ENCODE results near the gene TNRC18.
"Not testable (repeated sequence)": the region's sequence is repeated elsewhere in the genome, so short reads cannot be mapped to it uniquely, and the experiment has no call there.

The TNRC18 gene

DNA sequence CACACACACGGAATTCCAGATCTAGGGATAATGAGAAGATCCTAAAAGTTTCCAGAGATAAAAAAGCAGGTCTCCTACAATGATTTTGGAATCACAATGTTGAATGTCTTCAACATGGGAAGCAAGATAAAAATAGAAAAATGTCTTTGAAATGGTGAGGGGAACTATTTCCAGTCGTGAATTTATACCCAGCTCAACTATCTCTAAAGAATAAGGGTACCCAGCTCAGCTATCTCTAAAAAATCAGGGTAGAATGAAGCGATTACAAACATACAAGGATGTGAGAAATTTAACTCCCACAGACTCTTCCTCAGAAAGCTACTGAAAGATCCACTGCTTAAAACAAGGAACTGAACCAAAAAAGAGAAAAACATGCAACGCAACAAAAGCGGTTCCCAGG lies 105.0 kb downstream of the TNRC18 start:
- ATAC-seq (replicated peaks); DNase-seq; H3K27ac Mint-ChIP-seq; H3K4me1 Mint-ChIP-seq; H3K27me3 Mint-ChIP-seq; H3K4me3 Mint-ChIP-seq: not testable (repeated sequence)
- Mint-ChIP-seq H3K9me3 (peaks cover 16 to 19% of the 10 kb centered on the region in 2 donors), H3K36me3 (peaks cover 61 to 66% of the 10 kb centered on the region in 2 donors)

DNA sequence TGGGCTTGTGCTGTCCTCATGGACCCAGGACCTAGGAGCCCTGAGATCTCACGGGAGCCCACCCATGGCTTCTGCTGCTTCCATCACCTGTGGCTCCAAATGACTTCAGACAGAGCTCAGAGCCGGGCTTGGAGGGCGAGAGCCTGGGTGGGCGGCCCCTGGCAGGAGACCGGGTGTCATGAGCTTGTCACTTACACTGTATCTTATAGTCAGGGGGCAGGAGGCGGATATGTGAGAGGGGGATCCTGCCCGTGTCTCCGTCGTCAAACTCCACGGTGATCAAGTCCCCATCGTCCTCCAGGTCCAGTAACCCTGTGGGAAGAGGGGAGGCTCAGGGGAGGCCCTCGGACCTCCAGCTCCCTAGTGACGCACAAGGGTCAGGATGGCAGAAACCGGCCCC lies 107.9 kb downstream of the TNRC18 start:
- no peak for DNase-seq
- no peak overlapping the region for H3K4me3 Mint-ChIP-seq
- H3K9me3 Mint-ChIP-seq: peaks cover 13 to 19% of the 10 kb centered on the region in 2 donors
- no peak for ATAC-seq (replicated peaks)
- peaks cover 61 to 62% of the 10 kb centered on the region in 2 donors for H3K36me3 Mint-ChIP-seq
- no peaks in the 10 kb centered on the region for H3K27me3 Mint-ChIP-seq
- no peaks in the 10 kb centered on the region for H3K4me1 Mint-ChIP-seq
- no peak overlapping the region for H3K27ac Mint-ChIP-seq

DNA sequence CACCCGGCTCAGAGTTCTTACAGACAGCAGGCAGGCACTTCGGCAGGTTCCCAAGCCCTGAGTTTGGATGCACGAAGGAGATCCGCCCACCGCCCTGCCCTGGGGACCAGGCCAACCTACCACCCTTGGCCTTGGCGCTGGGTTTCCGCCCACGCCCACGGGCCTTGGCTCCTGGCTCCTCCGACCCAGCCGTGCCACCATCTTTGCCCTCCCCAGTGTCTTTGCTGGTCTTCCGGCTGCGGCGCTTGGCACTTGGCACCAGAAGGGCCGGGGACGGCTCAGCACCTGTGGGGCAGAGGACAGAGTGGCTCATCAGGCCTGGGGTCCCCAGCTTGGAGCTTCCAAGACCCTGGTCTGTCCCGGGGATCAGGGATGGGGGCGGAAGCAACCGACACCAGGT lies 108.8 kb downstream of the TNRC18 start:
- DNase-seq: no peak
- Mint-ChIP-seq H3K27me3 (no peaks in the 10 kb centered on the region), H3K4me3 (no peak overlapping the region), H3K36me3 (peaks cover 55 to 59% of the 10 kb centered on the region in 2 donors), H3K9me3 (peaks cover 11 to 17% of the 10 kb centered on the region in 2 donors), H3K4me1 (no peaks in the 10 kb centered on the region), H3K27ac (no peak overlapping the region)
- no peak for ATAC-seq (replicated peaks)

DNA sequence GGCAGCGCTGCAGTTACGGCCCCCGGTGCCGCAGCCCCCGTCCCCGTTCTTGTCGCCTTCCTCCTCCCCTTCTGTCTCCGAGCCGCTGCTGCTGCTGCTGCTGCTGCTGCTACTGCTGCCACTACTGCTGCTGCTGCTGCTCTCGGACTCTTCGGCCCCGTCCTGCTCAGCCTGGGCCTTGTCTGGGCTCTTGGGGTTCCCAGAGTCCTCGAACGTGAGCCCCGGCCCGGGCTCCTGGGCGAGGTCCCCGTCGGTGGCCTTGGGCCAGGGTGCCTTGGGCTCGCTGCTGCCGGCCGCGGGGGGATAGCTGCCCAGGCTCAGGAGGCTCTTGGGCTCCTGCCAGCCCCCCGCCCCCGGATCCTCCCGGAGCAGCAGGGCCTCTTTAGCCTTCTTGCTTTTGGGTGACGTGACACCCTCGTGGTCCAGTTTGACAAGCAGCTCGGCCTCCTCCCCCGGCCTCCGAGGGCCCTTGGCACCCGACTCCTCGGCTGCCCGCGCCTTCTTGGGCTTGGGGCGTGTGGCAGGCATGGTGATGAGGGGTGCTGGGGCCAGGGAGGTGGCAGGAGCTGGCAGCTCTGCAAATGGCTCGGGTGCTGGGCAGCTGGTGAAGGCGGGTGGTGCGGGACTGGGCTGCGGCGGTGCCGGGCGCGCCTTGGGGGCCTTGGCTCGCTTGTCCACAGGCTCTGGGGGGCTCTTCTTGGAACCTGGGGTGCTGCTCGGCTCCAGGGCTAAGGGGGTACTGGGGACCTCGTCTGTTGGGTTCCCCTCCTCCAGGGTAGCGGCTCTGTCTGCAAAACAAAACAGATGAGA lies 110.4 kb downstream of the TNRC18 start:
- peak in 1 of 2 donors; percentile 20 for ATAC-seq (replicated peaks)
- H3K36me3 Mint-ChIP-seq: peaks cover 43 to 50% of the 10 kb centered on the region in 2 donors
- not testable (repeated sequence) for H3K4me3 Mint-ChIP-seq, H3K4me1 Mint-ChIP-seq, H3K27me3 Mint-ChIP-seq, H3K9me3 Mint-ChIP-seq, DNase-seq, H3K27ac Mint-ChIP-seq

DNA sequence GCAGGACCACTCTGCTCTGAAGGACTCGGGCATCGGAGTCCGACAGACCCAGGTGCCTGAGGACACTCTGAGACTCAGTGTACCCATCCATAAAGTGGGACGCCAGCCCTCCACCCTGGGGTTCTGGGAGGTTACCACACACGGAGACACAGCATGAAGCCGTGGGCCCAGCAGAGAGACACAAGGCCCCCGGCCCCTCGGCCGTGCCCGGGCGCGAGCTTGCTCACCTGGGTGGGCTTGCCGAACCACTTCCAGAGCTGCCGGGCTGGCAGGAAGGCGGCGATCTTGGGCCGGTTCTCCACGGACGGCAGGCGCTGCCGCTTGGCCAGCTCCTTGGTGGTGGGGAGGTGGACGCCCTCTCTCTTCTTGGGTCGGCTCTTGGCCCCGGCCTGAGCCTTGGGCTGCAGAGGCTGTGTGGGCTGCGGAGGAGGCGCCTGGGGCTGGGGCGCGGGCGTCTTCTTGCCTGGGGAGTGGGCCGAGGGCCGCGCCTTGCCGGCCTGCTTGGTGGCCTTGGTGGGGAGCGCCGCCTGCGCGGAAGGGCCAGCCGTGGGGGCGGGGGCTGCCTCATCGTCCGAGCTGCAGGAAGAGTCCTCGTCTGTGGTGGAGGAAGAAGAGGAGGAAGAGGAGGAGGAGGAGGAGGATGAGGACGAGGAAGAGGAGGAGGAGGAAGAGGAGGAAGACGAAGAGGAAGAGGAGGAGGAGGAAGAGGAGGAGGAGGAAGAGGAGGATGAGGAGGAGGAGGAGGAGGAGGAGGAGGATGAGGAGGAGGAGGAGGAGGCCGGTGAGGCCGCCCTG lies 111.2 kb downstream of the TNRC18 start:
- not testable (repeated sequence) for H3K27ac Mint-ChIP-seq; H3K9me3 Mint-ChIP-seq; DNase-seq; ATAC-seq (replicated peaks); H3K4me1 Mint-ChIP-seq; H3K4me3 Mint-ChIP-seq; H3K27me3 Mint-ChIP-seq
- peaks cover 46 to 51% of the 10 kb centered on the region in 2 donors for H3K36me3 Mint-ChIP-seq

DNA sequence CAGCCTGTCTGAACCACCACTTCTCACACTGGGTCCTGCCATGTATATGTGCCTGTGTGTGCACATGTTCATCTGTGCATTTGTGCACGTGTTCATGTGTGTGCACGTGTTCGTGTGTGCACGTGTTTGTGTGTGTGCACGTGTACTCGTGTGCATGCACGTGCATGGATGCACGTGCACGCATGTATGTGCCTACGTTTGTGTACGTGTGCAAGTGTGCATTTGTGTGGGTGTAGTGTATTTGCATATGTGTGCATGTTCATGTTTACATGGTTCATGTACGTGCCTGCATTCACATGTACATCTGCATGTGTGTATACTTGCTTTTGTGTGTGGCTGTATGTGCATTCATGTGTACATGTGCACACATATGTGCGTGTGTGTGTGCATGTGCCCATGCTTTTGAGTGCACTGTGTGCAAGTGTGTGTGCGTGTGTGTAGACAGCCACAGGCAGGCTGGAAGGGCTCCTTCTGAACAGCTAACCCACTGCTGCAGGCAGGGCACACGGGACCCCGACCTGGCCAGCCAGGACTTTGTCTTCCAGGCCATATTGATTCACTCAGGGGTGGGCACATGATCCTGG lies 112.7 kb downstream of the TNRC18 start:
- H3K4me1 Mint-ChIP-seq: no peaks in the 10 kb centered on the region
- no peak overlapping the region for H3K27ac Mint-ChIP-seq
- peaks cover 39 to 45% of the 10 kb centered on the region in 2 donors for H3K36me3 Mint-ChIP-seq
- DNase-seq (no peak), ATAC-seq (replicated peaks) (no peak)
- H3K4me3 Mint-ChIP-seq: no peak overlapping the region
- no peaks in the 10 kb centered on the region for H3K9me3 Mint-ChIP-seq
- no peaks in the 10 kb centered on the region for H3K27me3 Mint-ChIP-seq

DNA sequence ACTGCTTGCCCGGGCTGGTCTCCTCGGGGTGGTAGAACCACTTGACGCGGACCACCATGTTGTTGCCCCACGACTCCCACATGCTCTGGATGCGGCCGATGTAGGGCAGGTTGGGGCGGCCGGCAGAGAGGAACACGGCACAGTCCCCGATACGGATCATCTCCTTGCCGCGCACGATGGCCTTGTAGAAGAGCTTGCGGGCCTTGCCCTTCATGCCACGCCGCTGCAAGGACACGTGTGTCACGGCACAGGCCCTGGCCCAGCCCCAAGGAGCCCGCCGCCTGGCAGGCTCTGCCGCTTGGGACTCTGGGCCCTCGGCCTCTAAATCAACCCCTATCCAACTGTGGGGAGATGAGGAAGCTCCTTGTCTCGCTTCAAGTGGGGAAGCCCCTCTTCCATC lies 114.5 kb downstream of the TNRC18 start:
- Mint-ChIP-seq H3K27ac (no peak overlapping the region), H3K9me3 (no peaks in the 10 kb centered on the region), H3K27me3 (no peaks in the 10 kb centered on the region), H3K36me3 (peaks cover 35 to 38% of the 10 kb centered on the region in 2 donors), H3K4me3 (no peak overlapping the region), H3K4me1 (no peaks in the 10 kb centered on the region)
- ATAC-seq (replicated peaks) (no peak), DNase-seq (no peak)

DNA sequence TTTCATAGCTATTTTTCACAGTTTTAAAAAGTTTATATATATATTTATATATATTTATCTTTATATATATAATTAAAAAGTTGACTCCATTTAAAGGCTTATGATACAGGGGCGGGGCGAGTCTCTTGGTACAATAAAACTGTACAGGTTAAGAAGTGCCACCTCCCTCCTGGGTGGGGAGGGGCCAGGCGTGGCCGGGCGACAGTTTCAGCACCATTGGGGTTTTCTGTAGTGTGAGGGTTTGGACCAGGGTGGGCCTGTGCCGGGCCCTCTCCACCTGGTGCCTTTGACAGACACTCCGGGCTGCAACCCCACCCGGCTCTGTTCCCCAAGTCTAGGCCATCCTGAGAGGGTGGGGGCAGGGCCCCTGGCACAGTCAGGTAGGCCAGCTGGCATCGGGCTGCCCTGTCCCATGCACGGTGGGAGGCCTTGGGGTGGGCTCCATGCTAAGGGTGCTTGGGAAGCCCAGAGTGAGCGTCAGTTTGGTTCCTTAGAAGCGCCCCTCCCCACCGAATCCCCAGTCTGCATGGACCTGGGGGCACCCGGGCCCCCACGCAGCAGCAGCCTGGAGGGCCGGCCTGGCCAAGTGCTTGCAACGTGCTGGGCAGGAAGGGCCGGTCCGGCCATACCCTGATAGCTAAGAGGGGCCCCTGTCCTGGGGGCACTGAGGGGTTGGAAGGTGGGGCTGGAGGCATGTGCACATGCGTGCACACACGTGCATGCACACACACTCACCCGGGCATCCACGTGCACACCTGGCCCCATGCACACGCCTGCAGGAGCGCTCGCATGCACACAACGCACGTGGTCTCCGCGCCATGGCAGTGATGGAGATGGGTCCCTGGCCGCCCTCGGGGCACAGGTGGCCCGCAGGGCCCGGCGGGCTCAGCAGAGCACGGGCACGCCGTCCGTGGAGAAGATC lies 116.2 kb downstream of the TNRC18 start:
- H3K27me3 Mint-ChIP-seq; DNase-seq; H3K9me3 Mint-ChIP-seq; H3K4me1 Mint-ChIP-seq; H3K27ac Mint-ChIP-seq; H3K4me3 Mint-ChIP-seq; ATAC-seq (replicated peaks): not testable (repeated sequence)
- H3K36me3 Mint-ChIP-seq: peaks cover 33 to 35% of the 10 kb centered on the region in 2 donors

DNA sequence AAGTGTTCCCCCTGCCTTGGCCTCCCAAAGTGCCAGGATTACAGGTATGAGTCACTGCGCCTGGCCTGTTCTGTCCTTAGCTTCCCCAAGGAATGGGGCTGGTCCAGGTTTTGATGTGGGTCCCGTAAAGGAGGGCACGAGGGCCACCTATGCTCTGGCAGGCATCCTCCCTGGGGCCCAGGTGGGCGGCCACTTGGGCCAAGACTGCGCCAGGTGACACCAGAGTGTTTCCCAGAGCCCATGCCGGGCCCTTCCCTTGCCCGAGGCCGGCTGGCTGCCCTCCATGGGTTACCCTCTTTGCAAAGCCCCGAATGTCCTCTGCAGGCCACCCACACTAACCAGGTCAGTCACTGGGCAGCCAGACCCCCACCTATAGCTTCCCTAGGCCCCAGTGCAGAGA lies 118.6 kb downstream of the TNRC18 start:
- not testable (repeated sequence) for ATAC-seq (replicated peaks); H3K27ac Mint-ChIP-seq; H3K4me1 Mint-ChIP-seq; H3K9me3 Mint-ChIP-seq; DNase-seq; H3K4me3 Mint-ChIP-seq
- peaks cover 14 to 16% of the 10 kb centered on the region in 2 donors for H3K36me3 Mint-ChIP-seq
- H3K27me3 Mint-ChIP-seq: peaks cover 17 to 23% of the 10 kb centered on the region in 2 donors

DNA sequence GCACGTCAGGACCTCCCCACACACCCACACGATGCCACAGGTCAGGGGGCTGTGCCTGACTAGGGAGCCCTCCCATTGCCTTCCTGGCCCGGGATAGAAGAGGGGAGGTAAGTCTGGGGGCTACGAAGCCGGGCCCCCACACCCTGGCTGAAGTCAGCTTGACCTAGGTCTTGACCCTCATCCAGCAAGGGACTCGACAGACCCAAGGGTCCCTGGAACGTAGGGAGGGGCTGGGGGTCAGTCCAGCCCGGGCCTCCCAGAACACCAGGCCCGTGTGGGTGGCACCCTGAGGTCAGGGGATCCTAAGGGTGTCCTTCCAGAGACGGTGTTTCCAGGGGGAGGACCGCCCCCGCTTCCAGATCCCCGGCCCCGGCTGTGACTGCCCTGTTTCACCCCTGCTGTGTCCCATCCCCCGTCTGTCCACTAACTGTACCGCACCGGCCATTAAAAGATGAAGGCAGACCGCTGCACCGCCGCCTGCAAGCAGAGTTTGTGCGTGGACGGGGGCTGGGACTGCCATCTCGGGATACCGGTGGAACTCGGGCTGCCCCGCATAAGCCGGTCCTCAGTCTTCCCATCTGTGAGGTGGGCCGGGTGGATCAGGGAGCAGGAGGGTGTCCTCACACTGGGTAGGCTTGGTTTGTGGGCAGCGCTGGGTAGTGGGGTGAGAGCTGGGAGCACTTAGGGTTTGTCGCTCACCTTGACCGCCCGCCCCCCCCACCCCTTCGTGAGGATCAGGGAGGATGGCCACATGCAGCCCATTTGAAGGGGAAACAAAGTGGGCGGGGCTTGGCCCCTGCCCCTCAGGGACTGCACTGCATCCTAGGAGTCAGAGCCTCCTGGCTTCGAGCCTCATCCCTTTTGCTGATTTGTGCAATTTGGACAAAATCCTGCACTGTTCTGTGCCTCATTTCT lies 119.8 kb downstream of the TNRC18 start:
- DNase-seq (no peak), ATAC-seq (replicated peaks) (no peak)
- Mint-ChIP-seq H3K27ac (no peak overlapping the region), H3K27me3 (peaks cover 25 to 32% of the 10 kb centered on the region in 2 donors), H3K36me3 (peaks cover 11 to 16% of the 10 kb centered on the region in 2 donors), H3K9me3 (no peaks in the 10 kb centered on the region), H3K4me1 (no peaks in the 10 kb centered on the region), H3K4me3 (no peak overlapping the region)

DNA sequence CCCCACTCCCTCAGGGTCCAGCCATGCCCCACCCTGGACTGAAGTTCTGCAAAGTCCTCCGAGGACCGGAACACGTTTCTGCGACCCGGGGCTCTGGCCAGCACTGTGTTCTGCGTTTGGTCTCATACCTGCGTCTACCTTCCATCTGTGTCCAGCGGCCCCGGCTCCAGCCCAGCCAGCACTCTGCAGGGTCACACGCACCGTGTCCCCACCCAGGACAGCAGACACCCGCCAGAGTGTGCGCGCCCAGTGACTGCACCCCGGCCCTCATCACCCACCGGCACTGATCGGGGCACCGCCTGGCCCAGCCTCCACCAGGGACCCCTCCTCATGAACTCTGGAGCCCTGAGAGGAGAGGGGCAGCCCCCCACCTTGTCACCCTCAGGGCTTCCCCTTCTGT lies 120.6 kb downstream of the TNRC18 start:
- Mint-ChIP-seq H3K9me3 (no peaks in the 10 kb centered on the region), H3K27me3 (peaks cover 31 to 39% of the 10 kb centered on the region in 2 donors), H3K27ac (peak overlapping the region; percentile 51), H3K4me3 (no peak overlapping the region), H3K36me3 (peaks cover 8 to 11% of the 10 kb centered on the region in 2 donors), H3K4me1 (peaks cover 3% of the 10 kb centered on the region in 2 donors)
- DNase-seq: no peak
- no peak for ATAC-seq (replicated peaks)

DNA sequence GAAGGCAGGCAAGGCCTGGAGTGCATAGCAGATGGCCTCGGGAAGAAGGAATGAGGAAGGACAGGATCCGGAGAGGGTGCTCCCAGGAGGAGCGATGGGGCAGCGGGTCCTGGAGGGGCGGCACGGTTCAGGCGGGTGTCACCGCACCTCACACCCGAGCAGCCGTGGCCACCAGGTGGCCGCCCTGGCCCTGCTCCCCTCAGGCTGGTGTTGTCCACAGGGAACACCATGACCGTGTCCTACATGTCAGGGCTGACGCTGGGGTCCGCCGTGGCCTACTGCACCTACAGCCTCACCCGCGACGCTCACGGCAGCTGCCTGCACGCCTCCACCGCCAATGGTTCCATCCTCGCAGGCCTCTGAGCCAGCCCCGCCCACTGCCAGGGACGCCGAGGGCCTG lies 121.1 kb downstream of the TNRC18 start:
- peaks cover 36 to 44% of the 10 kb centered on the region in 2 donors for H3K27me3 Mint-ChIP-seq
- no peak overlapping the region for H3K27ac Mint-ChIP-seq
- H3K4me1 Mint-ChIP-seq: peaks cover 4 to 5% of the 10 kb centered on the region in 2 donors
- DNase-seq (no peak), ATAC-seq (replicated peaks) (no peak)
- H3K4me3 Mint-ChIP-seq: no peak overlapping the region
- H3K36me3 Mint-ChIP-seq: peaks cover 4 to 7% of the 10 kb centered on the region in 2 donors
- no peaks in the 10 kb centered on the region for H3K9me3 Mint-ChIP-seq

DNA sequence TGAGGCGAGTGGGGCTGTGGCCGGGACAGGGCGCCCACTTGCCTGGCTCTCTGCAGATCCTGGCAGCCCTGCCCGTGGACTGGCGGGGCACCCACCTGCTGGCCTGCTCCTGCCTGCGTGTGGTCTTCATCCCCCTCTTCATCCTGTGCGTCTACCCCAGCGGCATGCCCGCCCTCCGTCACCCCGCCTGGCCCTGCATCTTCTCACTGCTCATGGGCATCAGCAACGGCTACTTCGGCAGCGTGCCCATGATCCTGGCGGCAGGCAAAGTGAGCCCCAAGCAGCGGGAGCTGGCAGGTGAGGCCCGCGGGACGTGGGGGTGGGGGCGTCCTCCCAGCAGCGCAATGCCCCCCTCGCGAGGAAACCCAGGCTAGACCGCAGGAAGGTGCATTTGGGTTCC lies 123.3 kb downstream of the TNRC18 start:
- Mint-ChIP-seq H3K4me3 (no peak overlapping the region), H3K27me3 (peaks cover 54 to 65% of the 10 kb centered on the region in 2 donors), H3K36me3 (peaks cover 2% of the 10 kb centered on the region in 2 donors), H3K27ac (no peak overlapping the region), H3K9me3 (peaks cover 0 to 2% of the 10 kb centered on the region in 2 donors), H3K4me1 (peaks cover 16 to 21% of the 10 kb centered on the region in 2 donors)
- no peak for DNase-seq
- ATAC-seq (replicated peaks): no peak
